Upper lobe of left lung (tissue), 4 donors: ENCODE measurements around the gene CRYAA.

Experiments used
- CTCF ChIP-seq, 6 experiments: fragments of 450-650 bp in 4 of 6; fragments of 200-600 bp in 2 of 6; sonication (generic) in 2 of 6; IDR thresholded peaks; one replicate each; pipeline ENCODE4 v1.5.1; 2016 to 2019; ENCODE audit warnings: antibody characterized with exemption in 6 of 6
- EP300 ChIP-seq, 4 donors: sonication (generic); formaldehyde crosslinking; IDR thresholded peaks; one replicate each; pipeline ENCODE4 v1.5.1; 2017; ENCODE audit warnings: antibody characterized with exemption in 4 of 4, control low read depth in 2 of 4
- POLR2A ChIP-seq, 4 donors: fragments of 450-650 bp; IDR thresholded peaks; one replicate each; pipeline ENCODE4 v1.5.1; 2016 to 2017; ENCODE audit warnings: antibody characterized with exemption in 4 of 4, mild to moderate bottlenecking in 2 of 4

- no peak for TF ChIP-seq CTCF (IDR thresholded peaks at IDR 0.05)
- TF ChIP-seq EP300 (IDR thresholded peaks at IDR 0.05): no peak
- TF ChIP-seq POLR2A (IDR thresholded peaks at IDR 0.05): no peak
These were observed 41.0 kb downstream of the CRYAA start for GRCh38 chr21:43209575-43210453.
